K562 (cell line): Measurements from ENCODE around the gene PPFIA3. TPM values are rescaled to one million over a fixed set of nuclear protein-coding genes. Genes with fewer than 3 reads are reported as not detected.

Source experiments
- ARID3A ChIP-seq: IDR thresholded peaks from 2 replicates; pipeline ENCODE4 v1.6.1; 2012; ENCODE audit warnings: low read depth, low read length, improper control_type of control experiment, borderline replicate concordance
- ATF4 ChIP-seq: fragments of 450-650 bp; formaldehyde crosslinking; IDR thresholded peaks from 2 replicates; pipeline ENCODE4 v1.4.0; 2022; ENCODE audit warnings: mild to moderate bottlenecking, moderate library complexity
- C11orf30 ChIP-seq: fragments of 450-650 bp; IDR thresholded peaks from 2 replicates; pipeline ENCODE4 v1.6.1; 2016; ENCODE audit warnings: low read depth, mild to moderate bottlenecking
- CXXC5 ChIP-seq: fragments of 250-450 bp; sonication (Bioruptor Pico); IDR thresholded peaks from 2 replicates; pipeline ENCODE4 v1.8.0; 2022; ENCODE audit warnings: inconsistent platforms, mild to moderate bottlenecking, moderate library complexity
- ELF4 ChIP-seq: fragments of 450-650 bp; formaldehyde crosslinking; IDR thresholded peaks from 2 replicates; pipeline ENCODE4 v1.4.0; 2022; ENCODE audit warnings: missing genetic modification characterization
- GABPA ChIP-seq: fragments of 200-800 bp; sonication (Bioruptor generic); conservative IDR thresholded peaks from 2 replicates; pipeline ENCODE4 v1.6.1; 2016; ENCODE audit warnings: low read depth, missing genetic modification characterization, missing compliant biosample characterization
- GTF2E2 ChIP-seq: fragments of 200-800 bp; sonication (Bioruptor generic); IDR thresholded peaks from 2 replicates; pipeline ENCODE4 v1.6.1; 2016; ENCODE audit warnings: missing genetic modification characterization, missing compliant biosample characterization
- HNRNPK ChIP-seq: fragments of 200-400 bp; formaldehyde crosslinking; IDR thresholded peaks from one replicate; pipeline ENCODE4 v1.6.1; 2018; ENCODE audit warnings: mild to moderate bottlenecking, low read depth, low read length; ENCODE audit not compliant: poor library complexity, severe bottlenecking
- HNRNPL ChIP-seq: fragments of 200-400 bp; formaldehyde crosslinking; IDR thresholded peaks from 2 replicates; pipeline ENCODE4 v1.6.1; 2017; ENCODE audit warnings: low read depth, mild to moderate bottlenecking, low read length
- KAT8 ChIP-seq: fragments of 450-650 bp; IDR thresholded peaks from 2 replicates; pipeline ENCODE4 v1.6.1; 2016; ENCODE audit warnings: low read depth, mild to moderate bottlenecking
- KLF13 ChIP-seq: fragments of 450-650 bp; IDR thresholded peaks from 2 replicates; pipeline ENCODE4 v1.6.1; 2016; ENCODE audit warnings: missing genetic modification characterization, low read depth, mild to moderate bottlenecking, missing compliant biosample characterization, moderate library complexity, borderline replicate concordance
- NR0B1 ChIP-seq: fragments of 450-650 bp; IDR thresholded peaks from one replicate; pipeline ENCODE4 v1.6.1; 2018; ENCODE audit warnings: mild to moderate bottlenecking, moderate library complexity; ENCODE audit not compliant: partially characterized antibody
- RBBP5 ChIP-seq: fragments of 200-600 bp; sonication (generic); IDR thresholded peaks from 2 replicates; pipeline ENCODE4 v1.6.1; 2012; ENCODE audit warnings: borderline replicate concordance, mild to moderate bottlenecking, low read length, control low read depth, inconsistent platforms; ENCODE audit not compliant: insufficient read depth, poor library complexity, severe bottlenecking
- SMARCC2 ChIP-seq: fragments of 450-650 bp; IDR thresholded peaks from 2 replicates; pipeline ENCODE4 v1.6.1; 2017; ENCODE audit warnings: antibody characterized with exemption, moderate library complexity, mild to moderate bottlenecking, low read depth
- TFE3 ChIP-seq: fragments of 450-650 bp; formaldehyde crosslinking; IDR thresholded peaks from 2 replicates; pipeline ENCODE4 v1.4.0; 2020; ENCODE audit warnings: mild to moderate bottlenecking, mixed read lengths
- ZFP1 ChIP-seq: fragments of 450-650 bp; formaldehyde crosslinking; IDR thresholded peaks from 2 replicates; pipeline ENCODE4 v1.4.0; 2020; ENCODE audit warnings: mild to moderate bottlenecking, mixed read lengths
- ZSCAN29 ChIP-seq: fragments of 450-650 bp; IDR thresholded peaks from 2 replicates; pipeline ENCODE4 v1.6.1; 2017
- polyA plus RNA-seq, 8 experiments: library from polyadenylated mRNA; depleted of rRNA in 4 of 8; stranded (reverse) in 5 of 8; unstranded in 3 of 8; fragments of >200 nt; fragmentation: Nextera tagmentation in 2 of 8; fragmentation: Illumina TruSeq in 1 of 8; extraction: Ambion mirVana in 2 of 8; extraction: Trizol in 1 of 8; gene quantifications; 2 replicates each; pipeline versions ENCODE4 v1.2.1 to v1.2.3, GENCODE V29; 2011 to 2014; ENCODE audit warnings: inconsistent platforms in 1 of 8, missing spikeins in 1 of 8
- total RNA-seq, 7 experiments: library from RNA; depleted of rRNA in 6 of 7; stranded (reverse); fragments of >200 nt in 6 of 7; fragmentation: Illumina TruSeq in 2 of 7; extraction: Trizol in 2 of 7; gene quantifications; 2 replicates each; pipeline versions ENCODE4 v1.2.1 to v1.2.3, GENCODE V29; 2011 to 2021; ENCODE audit warnings: low replicate concordance in 1 of 7

PPFIA3 gene
- total and polyA plus RNA-seq, 9 of the 15 experiments (the other 6 are each of a cell fraction or from before 2014, with no cell fraction given): 0.10 to 53.0 (median 17.6) TPM

GRCh38 chr19:49150106-49150943 is 31.0 kb downstream of the PPFIA3 start (continued):
- no peak for TF ChIP-seq NR0B1
- TF ChIP-seq SMARCC2: no peak
- TF ChIP-seq CXXC5 (CRISPR knock-in tag): peak; percentile 84
- TF ChIP-seq ARID3A: no peak
- TF ChIP-seq ELF4 (CRISPR knock-in tag): peak; percentile 68; the same call in 1 of the 2 replicates
- no peak for TF ChIP-seq ZFP1
- peak; percentile 36 for TF ChIP-seq RBBP5
- no peak; the same call in none of the 2 replicates for TF ChIP-seq KLF13 (tag)
- TF ChIP-seq ATF4 (CRISPR knock-in tag): 0 out of 2 replicates have a peak, but pooled peaks have one; percentile 37
- TF ChIP-seq HNRNPL: no peak; the same call in 1 of the 2 replicates
- TF ChIP-seq ZSCAN29: no peak
- TF ChIP-seq KAT8: no peak
- no peak for TF ChIP-seq C11orf30
- TF ChIP-seq TFE3 (CRISPR knock-in tag): no peak
- no peak; the same call in 1 of the 2 replicates for TF ChIP-seq GABPA (tag)
- TF ChIP-seq HNRNPK: no peak
- TF ChIP-seq GTF2E2 (tag): no peak
